Activated CD8-positive, alpha-beta T cell treated with anti-CD3 and anti-CD28 coated beads, Interleukin-2, amount 10 ng/mL, durations not matched to agents 7 days and 5 days (primary cell): ENCODE results near the gene DEK. TPM values are rescaled to one million over a fixed set of nuclear protein-coding genes. Genes with fewer than 3 reads are reported as not detected.

Source experiments
- ATAC-seq: fragments of 150-1000 bp; cut with Tn5 transposase; one replicate; pipeline ENCODE4 v1.10.0; 2021; ENCODE audit warnings: moderate library complexity
- CTCF ChIA-PET: fragments of 350-600 bp; sonication (Branson Sonifier 250); formaldehyde crosslinking; loops from one replicate; lab custom pipeline; 2021; ENCODE audit warnings: antibody characterized with exemption; lab: Charles Lee
- POLR2A ChIA-PET: fragments of 350-600 bp; sonication (Branson Sonifier 250); formaldehyde crosslinking; loops from one replicate; lab custom pipeline; 2021; ENCODE audit warnings: antibody characterized with exemption; lab: Charles Lee
- DNase-seq: peaks from one replicate; pipeline ENCODE4 v3.0.0-alpha.2; 2020
- H3K27ac Mint-ChIP-seq: one replicate; pipeline ENCODE4 v1.8.0; 2021; ENCODE audit warnings: mild to moderate bottlenecking, mixed read lengths
- H3K27me3 Mint-ChIP-seq: one replicate; pipeline ENCODE4 v1.8.0; 2021; ENCODE audit warnings: low read depth, mixed read lengths
- H3K36me3 Mint-ChIP-seq: one replicate; pipeline ENCODE4 v1.8.0; 2021; ENCODE audit warnings: low read depth, mixed read lengths
- H3K4me1 Mint-ChIP-seq: one replicate; pipeline ENCODE4 v1.8.0; 2021; ENCODE audit warnings: low read depth, mixed read lengths
- H3K4me3 Mint-ChIP-seq: one replicate; pipeline ENCODE4 v1.8.0; 2021; ENCODE audit warnings: mild to moderate bottlenecking, mixed read lengths
- H3K9me3 Mint-ChIP-seq: one replicate; pipeline ENCODE4 v1.8.0; 2022; ENCODE audit warnings: mixed read lengths; ENCODE audit not compliant: insufficient read depth
- total RNA-seq, 2 experiments: library from RNA; stranded (reverse); gene quantifications; one replicate each; pipeline ENCODE4 v1.2.3, GENCODE V29; 2021

DEK gene
- total RNA-seq, 2 experiments from 2014 or later, result 251 to 255 TPM

GRCh38 chr6:18263418-18264218 lies 712 bp downstream of the DEK start:
- H3K4me1 Mint-ChIP-seq, result peaks cover 47% of the 10 kb centered on the region
- POLR2A ChIA-PET, result interaction anchor here (0.6 to 0.9 kb wide), 2 partner anchors 109 to 459 kb away, joined by 3 read pairs; partner anchors contain the start of gene TPMT

GRCh38 chr6:18262702-18263417 lies 1.5 kb downstream of the DEK start:
- Mint-ChIP-seq H3K9me3 (no peaks in the 10 kb centered on the region), H3K4me3 (peak overlapping the region; percentile 86), H3K27me3 (no peaks in the 10 kb centered on the region), H3K27ac (peak overlapping the region; percentile 92), H3K4me1 (peaks cover 53% of the 10 kb centered on the region), H3K36me3 (peaks cover 59% of the 10 kb centered on the region)
- ChIA-PET POLR2A (no interaction called here), CTCF (no interaction called here)
- DNase-seq, result peak; percentile 68
- ATAC-seq, result peak; percentile 44

More at GRCh38 chr6:18263418-18264218, 712 bp downstream of the DEK start:
- Mint-ChIP-seq H3K4me3 (peak overlapping the region; percentile 86), H3K36me3 (peaks cover 53% of the 10 kb centered on the region), H3K27ac (peak overlapping the region; percentile 92), H3K9me3 (no peaks in the 10 kb centered on the region), H3K27me3 (no peaks in the 10 kb centered on the region)
- DNase-seq (peak; percentile 41), ATAC-seq (peak; percentile 13)
- CTCF ChIA-PET, result no interaction called here

GRCh38 chr6:18261877-18262276 lies 2.5 kb downstream of the DEK start:
- DNase-seq (no peak), ATAC-seq (no peak)
- Mint-ChIP-seq H3K27me3 (no peaks in the 10 kb centered on the region), H3K4me1 (peaks cover 58% of the 10 kb centered on the region), H3K27ac (peak overlapping the region; percentile 21), H3K9me3 (no peaks in the 10 kb centered on the region), H3K4me3 (peak overlapping the region; percentile 86), H3K36me3 (peaks cover 69% of the 10 kb centered on the region)
- POLR2A ChIA-PET, result no interaction called here
- CTCF ChIA-PET, result no interaction called here

DNA sequence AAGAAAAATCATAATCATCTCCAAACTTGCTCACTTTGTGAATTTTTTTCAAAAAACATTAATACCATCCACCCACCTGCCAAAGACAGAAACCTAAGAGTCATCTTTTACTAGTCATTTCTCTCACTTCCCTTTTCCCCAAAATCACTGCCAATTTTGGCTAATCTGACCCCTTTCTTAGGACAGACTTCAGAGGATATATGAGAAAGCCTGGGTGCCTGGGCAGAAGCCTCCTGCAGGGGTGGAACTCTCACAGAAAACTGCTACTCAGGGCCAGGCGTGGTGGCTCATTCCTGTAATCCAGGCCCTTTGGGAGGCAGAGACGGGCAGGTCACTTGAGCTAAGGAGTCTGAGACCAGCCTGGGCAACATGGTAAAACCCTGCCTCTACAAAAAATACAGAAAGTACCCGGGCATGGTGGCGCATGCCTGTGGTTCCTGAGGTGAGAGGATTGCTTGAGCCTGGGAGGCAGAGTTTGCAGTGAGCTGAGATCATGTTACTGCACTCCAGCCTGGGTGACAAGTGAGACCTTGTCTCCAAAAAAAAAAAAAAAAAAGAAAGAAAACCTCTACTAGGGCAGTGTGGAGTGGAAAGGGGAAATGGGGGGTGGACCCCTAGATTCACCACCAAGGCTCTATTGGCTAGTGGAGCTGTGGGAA lies 3.8 kb downstream of the DEK start:
- no peak for ATAC-seq
- H3K36me3 Mint-ChIP-seq, result peaks cover 76% of the 10 kb centered on the region

DNA sequence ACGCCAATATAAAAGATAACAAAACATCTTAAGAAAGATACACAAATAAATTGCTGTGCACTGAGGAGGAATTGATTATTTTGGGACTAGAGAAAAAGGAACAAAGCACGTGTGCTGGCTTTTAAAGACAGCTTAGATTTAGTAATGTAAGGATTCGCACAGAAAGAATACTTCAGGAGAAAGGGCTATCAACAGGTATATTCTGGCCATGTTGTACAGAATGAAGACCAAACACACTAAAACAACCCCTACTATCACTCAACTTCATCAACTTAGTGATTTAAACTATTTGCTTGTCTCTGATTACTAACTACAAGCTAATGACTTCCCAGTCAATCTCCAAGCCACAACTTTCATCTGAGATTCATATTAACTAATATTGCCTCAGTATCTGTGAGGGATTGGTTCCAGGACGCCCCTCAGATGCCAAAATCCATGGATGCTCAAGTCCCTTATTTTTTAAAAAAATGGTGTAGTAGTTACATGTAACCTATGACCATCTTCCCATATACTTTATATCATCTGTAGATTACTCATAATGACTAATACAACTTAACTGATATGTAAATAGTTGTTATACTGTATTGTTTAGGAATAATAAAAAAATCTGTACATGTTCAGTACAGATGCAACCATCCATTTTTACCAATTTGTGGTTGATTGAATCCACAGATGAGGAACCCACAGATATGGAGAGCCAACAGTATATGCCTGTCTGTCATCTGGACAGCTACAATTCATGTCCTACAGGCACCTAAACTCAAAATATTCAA lies 4.5 kb downstream of the DEK start:
- Mint-ChIP-seq H3K36me3 (peaks cover 76% of the 10 kb centered on the region), H3K27me3 (no peaks in the 10 kb centered on the region), H3K4me1 (peaks cover 55% of the 10 kb centered on the region), H3K27ac (no peak overlapping the region), H3K4me3 (peak overlapping the region; percentile 86), H3K9me3 (no peaks in the 10 kb centered on the region)
- POLR2A ChIA-PET, result interaction anchor here (3.0 kb wide), 1 partner anchor 18 kb away, joined by 11 read pairs; no protein-coding TSS in a partner anchor
- ATAC-seq (no peak), DNase-seq (no peak)
- CTCF ChIA-PET, result no interaction called here

More for the DNA sequence above, 3.8 kb downstream of the DEK start:
- ChIA-PET CTCF (no interaction called here), POLR2A (interaction anchor here (0.9 to 3.0 kb wide), 2 partner anchors 19 to 104 kb away, joined by 3 to 11 read pairs; no protein-coding TSS in a partner anchor)
- Mint-ChIP-seq H3K27me3 (no peaks in the 10 kb centered on the region), H3K4me1 (peaks cover 57% of the 10 kb centered on the region), H3K27ac (peak overlapping the region; percentile 39), H3K4me3 (peak overlapping the region; percentile 86), H3K9me3 (no peaks in the 10 kb centered on the region)
- DNase-seq, result peak; percentile 38

DNA sequence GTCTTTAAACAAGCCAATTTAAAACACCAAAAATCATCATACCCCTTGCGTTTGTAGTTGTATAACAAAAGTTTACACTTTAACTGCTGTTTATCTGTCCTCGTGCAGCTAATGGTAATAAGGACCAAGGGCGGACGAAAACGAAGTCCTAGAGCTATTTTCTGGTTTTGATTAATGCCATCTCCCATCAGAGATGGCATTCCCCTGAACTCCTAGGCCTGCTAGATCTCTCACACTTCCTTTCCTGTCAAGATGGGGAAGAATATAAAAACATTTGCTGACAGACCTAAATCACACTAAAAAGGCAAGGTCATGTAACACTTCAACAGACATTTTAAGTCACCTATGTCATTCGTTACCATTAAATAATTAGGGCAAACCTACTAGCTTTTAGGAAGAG lies 9.5 kb downstream of the DEK start:
- H3K27ac Mint-ChIP-seq, result no peak overlapping the region

GRCh38 chr6:18253635-18254034 lies 10.7 kb downstream of the DEK start:
- ChIA-PET CTCF (no interaction called here), POLR2A (no interaction called here)
- DNase-seq (no peak), ATAC-seq (no peak)
- Mint-ChIP-seq H3K4me3 (no peak overlapping the region), H3K36me3 (peaks cover 77% of the 10 kb centered on the region), H3K9me3 (no peaks in the 10 kb centered on the region), H3K27ac (no peak overlapping the region), H3K4me1 (peaks cover 33% of the 10 kb centered on the region), H3K27me3 (no peaks in the 10 kb centered on the region)

More for the DNA sequence above, 9.5 kb downstream of the DEK start:
- H3K36me3 Mint-ChIP-seq, result peaks cover 72% of the 10 kb centered on the region
- peaks cover 40% of the 10 kb centered on the region for H3K4me1 Mint-ChIP-seq
- DNase-seq (no peak), ATAC-seq (no peak)
- H3K27me3 Mint-ChIP-seq, result no peaks in the 10 kb centered on the region
- no peak overlapping the region for H3K4me3 Mint-ChIP-seq
- CTCF ChIA-PET, result interaction anchor here (0.7 kb wide), 1 partner anchor 18 kb away, joined by 3 read pairs; no protein-coding TSS in a partner anchor
- no peaks in the 10 kb centered on the region for H3K9me3 Mint-ChIP-seq
- POLR2A ChIA-PET, result no interaction called here

- H3K4me3 Mint-ChIP-seq, result no peak overlapping the region
- ATAC-seq (no peak), DNase-seq (no peak)
- H3K27ac Mint-ChIP-seq, result no peak overlapping the region
- POLR2A ChIA-PET, result interaction anchor here (0.6 kb wide), 1 partner anchor 1774 kb away, joined by 5 read pairs; no protein-coding TSS in a partner anchor
- H3K27me3 Mint-ChIP-seq, result no peaks in the 10 kb centered on the region
- peaks cover 9% of the 10 kb centered on the region for H3K9me3 Mint-ChIP-seq
- peaks cover 87% of the 10 kb centered on the region for H3K36me3 Mint-ChIP-seq
- H3K4me1 Mint-ChIP-seq, result peaks cover 45% of the 10 kb centered on the region
- CTCF ChIA-PET, result no interaction called here
Observed at GRCh38 chr6:18249271-18249670, 15.1 kb downstream of the DEK start.

DNA sequence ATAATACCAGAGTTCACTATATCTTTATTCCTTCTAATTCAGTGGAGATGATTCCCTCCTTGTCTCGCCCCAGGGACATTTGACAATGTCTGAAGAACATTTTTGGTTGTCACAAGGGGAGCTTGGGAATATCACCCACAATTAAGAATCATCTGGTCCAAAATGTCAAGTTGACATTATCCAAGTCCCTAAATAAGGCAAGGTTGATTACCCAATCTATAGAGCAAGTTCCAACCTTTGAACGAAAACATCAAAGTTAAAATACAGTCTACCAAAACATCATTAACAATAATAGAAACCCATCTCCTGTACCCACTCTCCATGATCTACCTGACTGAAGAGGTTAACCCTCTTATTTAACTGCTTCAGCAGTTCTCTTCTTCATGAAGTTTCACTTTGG lies 15.6 kb downstream of the DEK start:
- H3K27ac Mint-ChIP-seq, result no peak overlapping the region
- H3K4me1 Mint-ChIP-seq, result peaks cover 47% of the 10 kb centered on the region
- DNase-seq (no peak), ATAC-seq (no peak)
- ChIA-PET CTCF (no interaction called here), POLR2A (interaction anchor here (0.6 kb wide), 1 partner anchor 1775 kb away, joined by 5 read pairs; no protein-coding TSS in a partner anchor)
- H3K4me3 Mint-ChIP-seq, result no peak overlapping the region
- H3K27me3 Mint-ChIP-seq, result no peaks in the 10 kb centered on the region
- H3K36me3 Mint-ChIP-seq, result peaks cover 87% of the 10 kb centered on the region
- H3K9me3 Mint-ChIP-seq, result peaks cover 9% of the 10 kb centered on the region

- Mint-ChIP-seq H3K4me3 (no peak overlapping the region), H3K4me1 (peaks cover 56% of the 10 kb centered on the region), H3K9me3 (peaks cover 9% of the 10 kb centered on the region), H3K36me3 (peaks cover 93% of the 10 kb centered on the region), H3K27ac (no peak overlapping the region), H3K27me3 (no peaks in the 10 kb centered on the region)
- no peak for DNase-seq
- ChIA-PET POLR2A (no interaction called here), CTCF (no interaction called here)
- no peak for ATAC-seq
Observed at GRCh38 chr6:18247002-18247401, 17.3 kb downstream of the DEK start.

- H3K9me3 Mint-ChIP-seq, result peaks cover 9% of the 10 kb centered on the region
- DNase-seq, result no peak
- ATAC-seq, result no peak
- CTCF ChIA-PET, result no interaction called here
- POLR2A ChIA-PET, result no interaction called here
- no peak overlapping the region for H3K4me3 Mint-ChIP-seq
- peak overlapping the region; percentile 74 for H3K27ac Mint-ChIP-seq
- peaks cover 58% of the 10 kb centered on the region for H3K4me1 Mint-ChIP-seq
- H3K27me3 Mint-ChIP-seq, result no peaks in the 10 kb centered on the region
- peaks cover 92% of the 10 kb centered on the region for H3K36me3 Mint-ChIP-seq
Observed at GRCh38 chr6:18246205-18246604, 18.1 kb downstream of the DEK start.
